ENCODE data around the gene HIPK3.
"Not testable (repeated sequence)": the region's sequence is repeated elsewhere in the genome, so short reads cannot be mapped to it uniquely, and the experiment has no call there.

HIPK3 gene

GRCh38 chr11:33257160-33257896, at the start of gene HIPK3:
Gene HIPK3 (plus strand): TSS chr11:33257381.
- peak; percentile 70 for DNase-seq

DNA sequence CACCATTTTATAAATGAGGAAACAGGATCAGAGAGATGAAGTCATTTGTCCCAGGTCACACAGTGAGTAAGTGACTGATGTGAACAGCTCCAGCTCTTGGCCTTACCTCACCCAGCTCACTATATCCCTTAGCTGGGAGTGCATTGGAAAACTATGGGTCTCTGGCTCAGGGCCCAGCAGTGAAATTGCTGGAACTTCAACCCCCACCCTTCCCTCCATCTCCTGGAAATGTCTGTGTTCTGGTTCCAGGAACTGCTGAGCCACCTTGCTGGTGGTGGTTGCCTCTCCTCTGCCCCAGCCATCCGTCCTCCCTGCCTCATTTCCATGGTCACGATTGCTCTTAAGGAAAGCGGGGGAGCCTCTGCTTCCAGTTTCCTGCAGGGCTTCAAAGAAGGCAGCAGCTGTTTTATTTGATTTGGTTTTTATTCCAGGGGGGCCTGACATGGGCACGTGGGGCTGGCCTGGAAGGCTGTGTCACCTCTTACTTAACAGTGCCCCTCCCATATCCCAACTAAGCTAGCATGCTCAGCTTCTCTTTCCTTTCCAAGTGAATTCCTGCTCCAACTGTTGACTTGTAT, 49.7 kb upstream of the HIPK3 start:
- DNase-seq, result no peak

GRCh38 chr11:33208150-33208549, 49.0 kb upstream of the HIPK3 start:
- DNase-seq, result no peak

DNA sequence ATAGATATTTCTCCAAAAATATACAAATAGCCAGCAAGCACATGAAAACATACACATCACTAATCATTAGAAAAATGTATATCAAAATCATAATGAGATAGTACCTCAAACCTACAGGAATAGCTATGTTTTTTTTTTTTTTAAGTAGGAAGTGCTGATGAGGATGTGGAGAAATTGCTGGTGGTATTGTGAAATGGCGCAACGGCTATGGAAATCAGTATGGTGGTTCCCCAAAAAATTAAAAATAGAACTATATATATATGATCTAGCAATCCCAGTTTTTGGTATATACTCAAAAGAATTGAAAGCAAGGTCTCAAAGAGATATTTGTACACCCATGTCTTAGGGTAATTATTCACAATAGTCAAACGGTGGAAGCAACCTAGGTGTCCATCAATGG, 46.0 kb upstream of the HIPK3 start:
- DNase-seq, result no peak

- no peak for DNase-seq
These were observed 45.6 kb upstream of the HIPK3 start for GRCh38 chr11:33211580-33211979.

GRCh38 chr11:33214187-33214586, 43.0 kb upstream of the HIPK3 start:
- no peak for DNase-seq

DNA sequence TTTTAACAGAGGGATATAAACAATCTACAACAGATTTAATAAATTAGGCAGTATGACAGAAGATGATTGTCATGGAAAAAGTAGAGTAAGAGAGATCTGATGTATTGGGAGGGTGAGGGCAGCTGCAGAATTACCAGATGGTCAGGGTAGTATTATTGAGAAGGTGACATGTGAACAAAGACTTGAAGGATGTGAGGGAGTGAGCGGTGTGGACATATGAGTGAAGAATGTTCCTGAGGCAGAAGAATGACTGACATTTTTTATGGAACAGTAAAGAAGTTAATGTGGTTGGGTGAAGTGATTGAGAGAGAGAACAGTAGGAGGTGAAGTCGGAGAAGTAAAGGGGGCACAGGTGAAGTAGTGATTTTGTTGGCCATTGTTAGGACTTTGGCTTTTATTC, 42.4 kb upstream of the HIPK3 start:
- no peak for DNase-seq

DNA sequence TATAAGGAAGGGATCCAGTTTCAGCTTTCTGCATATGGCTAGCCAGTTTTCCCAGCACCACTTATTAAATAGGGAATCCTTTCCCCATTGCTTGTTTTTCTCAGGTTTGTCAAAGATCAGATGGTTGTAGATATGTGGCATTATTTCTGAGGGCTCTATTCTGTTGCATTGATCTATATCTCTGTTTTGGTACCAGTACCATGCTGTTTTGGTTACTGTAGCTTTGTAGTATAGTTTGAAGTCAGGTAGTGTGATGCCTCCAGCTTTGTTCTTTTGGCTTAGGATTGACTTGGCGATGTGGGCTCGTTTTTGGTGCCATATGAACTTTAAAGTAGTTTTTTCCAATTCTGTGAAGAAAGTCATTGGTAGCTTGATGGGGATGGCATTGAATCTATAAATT, 40.5 kb upstream of the HIPK3 start:
- DNase-seq, result not testable (repeated sequence)

- DNase-seq, result no peak
These were observed 35.0 kb upstream of the HIPK3 start for GRCh38 chr11:33222052-33222750.

DNA sequence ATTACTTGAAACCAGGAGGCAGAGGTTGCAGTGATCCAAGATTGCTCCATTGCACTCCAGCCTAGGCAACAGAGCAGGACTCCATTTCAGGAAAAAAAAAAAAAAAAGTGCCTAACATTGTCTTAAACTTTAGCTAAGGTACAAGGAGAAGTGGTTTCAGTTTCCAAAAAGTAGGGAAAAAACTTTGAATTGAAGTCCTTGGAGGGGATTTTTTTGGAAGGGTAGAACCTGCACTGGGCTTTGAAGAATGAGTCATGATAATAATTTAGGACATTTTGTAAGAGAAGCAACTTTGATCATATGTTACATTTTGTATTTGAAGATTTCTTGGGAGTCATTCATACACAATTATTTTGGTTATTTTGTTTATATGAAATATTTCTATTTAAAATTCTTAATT, 31.8 kb upstream of the HIPK3 start:
- no peak for DNase-seq

GRCh38 chr11:33227578-33228261, 29.5 kb upstream of the HIPK3 start:
- no peak for DNase-seq

DNA sequence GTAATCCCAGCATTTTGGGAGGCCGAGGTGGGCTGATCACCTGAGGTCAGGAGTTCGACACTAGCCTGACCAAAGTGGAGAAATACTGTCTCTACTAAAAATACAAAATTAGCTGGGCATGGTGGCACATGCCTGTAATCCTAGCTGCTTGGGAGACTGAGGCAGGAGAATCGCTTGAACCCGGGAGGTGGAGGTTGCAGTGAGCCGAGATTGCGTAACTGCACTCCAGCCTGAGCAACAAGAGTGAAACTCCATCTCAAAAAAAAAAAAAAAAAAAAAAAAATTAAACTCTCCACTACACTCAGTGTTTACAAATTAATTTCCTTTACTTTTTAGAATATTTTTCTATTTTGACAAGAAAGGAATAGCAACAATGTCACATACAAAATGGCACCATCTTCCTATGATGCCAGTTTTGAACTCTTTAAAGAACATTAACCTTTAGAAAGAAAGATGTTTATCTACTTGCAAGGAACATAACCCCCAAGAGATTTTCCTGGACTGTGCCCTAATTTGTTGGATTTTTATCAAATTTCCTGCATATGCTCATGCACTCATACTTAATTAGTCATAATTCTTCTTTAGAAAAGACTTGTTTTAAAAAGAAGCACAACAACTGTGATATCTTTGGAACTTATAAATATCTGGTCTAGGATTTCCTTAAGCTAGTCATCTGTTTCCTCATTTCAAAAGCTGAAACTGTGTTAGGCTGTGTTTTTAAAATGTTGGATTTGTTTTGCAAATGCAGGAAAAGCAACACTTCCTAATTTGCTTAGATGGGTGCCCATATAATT, 22.6 kb upstream of the HIPK3 start:
- DNase-seq, result no peak

DNA sequence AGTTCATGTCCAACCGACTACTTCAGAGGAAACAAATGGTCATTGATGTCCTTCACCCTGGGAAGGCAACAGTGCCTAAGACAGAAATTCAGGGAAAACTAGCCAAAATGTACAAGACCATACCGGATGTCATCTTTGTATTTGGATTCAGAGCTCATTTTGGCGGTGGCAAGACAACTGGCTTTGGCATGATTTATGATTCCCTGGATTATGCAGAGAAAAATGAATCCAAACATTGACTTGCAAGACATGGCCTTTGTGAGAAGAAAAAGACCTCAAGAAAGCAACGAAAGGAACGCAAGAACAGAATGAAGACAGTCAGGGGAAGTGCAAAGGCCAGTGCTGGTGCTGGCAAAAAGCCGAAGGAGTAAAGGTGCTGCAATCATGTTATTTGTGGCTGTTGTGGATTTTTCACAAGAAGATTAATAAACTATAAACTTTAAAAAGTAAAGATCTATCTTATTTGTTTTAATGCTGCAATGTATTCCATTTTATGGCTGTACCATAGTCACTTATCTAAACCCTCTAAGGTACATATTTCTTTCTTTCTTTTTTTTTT, 20.1 kb upstream of the HIPK3 start:
- no peak for DNase-seq

- DNase-seq, result no peak
These were observed 14.6 kb upstream of the HIPK3 start for GRCh38 chr11:33242575-33242974.

DNA sequence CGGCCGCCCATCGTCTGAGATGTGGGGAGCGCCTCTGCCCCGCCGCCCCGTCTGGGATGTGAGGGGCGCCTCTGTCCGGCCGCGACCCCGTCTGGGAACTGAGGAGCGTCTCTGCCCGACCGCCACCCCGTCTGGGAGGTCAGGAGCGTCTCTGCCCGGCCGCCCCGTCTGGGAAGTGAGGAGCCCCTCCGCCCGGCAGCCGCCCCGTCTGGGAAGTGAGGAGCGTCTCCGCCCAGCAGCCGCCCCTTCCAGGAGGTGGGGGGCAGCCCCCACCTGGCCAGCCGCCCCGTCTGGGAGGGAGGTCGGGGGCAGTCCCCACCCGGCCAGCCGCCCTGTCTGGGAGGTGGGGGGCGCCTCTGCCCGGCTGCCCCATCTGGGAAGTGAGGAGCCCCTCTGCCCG, 13.5 kb upstream of the HIPK3 start:
- not testable (repeated sequence) for DNase-seq

GRCh38 chr11:33248416-33248971, 8.7 kb upstream of the HIPK3 start:
- DNase-seq, result no peak

DNA sequence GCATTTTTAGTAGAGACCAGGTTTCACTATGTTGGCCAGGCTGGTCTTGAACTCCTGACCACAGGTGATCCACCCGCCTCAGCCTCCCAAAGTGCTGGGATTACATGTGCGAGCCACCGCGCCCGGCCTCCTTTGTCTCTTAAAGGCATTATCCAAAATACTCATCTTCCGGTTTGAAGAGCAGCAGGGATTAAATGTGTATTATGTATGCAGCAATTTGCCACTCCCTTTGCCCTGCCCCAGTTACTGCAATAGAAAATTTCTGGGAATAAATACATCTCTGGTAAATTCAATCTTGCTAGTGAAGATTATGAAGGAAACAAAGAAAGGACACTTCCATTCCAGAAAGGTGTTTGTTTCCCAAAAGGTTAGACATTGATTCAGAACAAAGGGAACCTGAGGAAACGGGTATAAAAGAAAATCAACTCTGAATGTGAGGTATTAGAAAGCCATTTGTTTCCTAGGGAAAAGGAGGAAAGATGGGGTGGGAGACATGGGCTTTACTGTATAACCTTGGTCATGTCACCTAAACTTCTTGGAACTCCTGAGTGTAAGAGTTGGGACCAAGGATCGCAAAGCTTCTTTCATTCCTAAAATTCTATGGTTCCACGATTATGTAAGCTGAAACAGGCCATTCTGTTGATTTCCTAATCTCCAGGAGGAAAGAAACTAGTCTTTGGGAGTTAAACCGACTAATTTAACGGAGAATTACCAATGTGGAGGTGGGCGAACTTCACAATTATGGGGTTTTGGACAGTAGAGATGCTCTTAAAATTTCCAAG, 959 bp upstream of the HIPK3 start:
- no peak for DNase-seq

DNA sequence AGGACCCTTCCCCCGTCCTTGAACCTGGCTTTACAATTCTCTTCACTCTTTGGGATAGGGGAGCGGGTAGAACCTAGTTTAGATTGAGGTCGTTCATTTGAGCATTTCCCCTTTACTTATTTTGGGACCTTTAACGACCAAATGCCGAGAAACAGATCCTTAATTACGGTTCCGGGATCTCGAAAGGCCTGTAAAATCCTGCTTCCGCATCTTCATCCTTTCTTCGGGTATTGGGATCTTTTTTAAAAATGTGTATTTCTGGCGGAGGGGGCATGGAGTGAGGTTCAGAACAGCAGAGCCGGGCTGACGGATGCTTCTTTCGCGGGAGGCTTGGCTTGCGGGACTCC, 395 bp upstream of the HIPK3 start:
- DNase-seq, result no peak

DNA sequence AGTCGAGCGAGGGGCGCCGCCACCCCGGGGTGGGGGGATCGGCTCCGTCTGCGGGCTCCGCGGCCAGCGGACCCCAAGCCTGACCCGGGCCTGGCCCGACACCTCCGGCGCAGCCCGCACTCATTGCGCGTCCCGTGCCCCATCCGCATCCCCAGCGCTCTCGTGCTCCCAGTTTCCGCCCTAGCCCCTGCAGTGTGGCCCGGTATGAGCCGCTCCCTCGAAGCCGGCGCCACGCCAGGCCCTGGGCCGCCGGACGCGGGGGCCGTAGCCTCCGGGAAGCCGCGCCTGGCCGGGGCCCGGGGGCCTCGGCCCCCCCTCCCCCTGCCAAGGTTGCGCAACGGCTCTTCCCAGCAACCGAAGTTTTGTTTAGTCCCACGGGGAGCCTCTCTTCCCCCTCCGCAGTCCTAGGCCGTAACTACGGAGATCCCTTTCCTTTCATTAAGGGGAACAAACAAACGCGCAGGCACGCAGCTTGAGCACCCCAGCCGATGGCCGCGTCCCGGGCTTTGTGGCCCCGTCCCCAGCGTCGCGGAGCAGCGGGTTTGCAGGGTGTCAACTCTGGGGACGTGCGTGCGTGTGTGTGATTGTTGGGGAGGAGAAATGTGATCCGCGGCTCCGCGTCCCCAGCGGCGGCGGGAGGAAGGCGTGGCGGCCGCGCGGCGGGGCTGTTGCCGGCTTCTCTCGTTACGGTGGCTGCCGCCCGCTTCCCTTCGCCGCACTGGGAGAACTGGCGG, 883 bp downstream of the HIPK3 start:
- peak; percentile 63 for DNase-seq

- no peak for DNase-seq
These were observed 1.5 kb downstream of the HIPK3 start for GRCh38 chr11:33258631-33259205.
